ENCODE measurements around the gene TRAPPC11.

Gene TRAPPC11

GRCh38 chr4:183635321-183635720 is 23.8 kb upstream of the TRAPPC11 start:
- H3K79me2 ChIP-seq (ENCODE audit: insufficient read depth, low read length): no peaks in the 10 kb centered on the region
- no peak overlapping the region for H2AFZ ChIP-seq (ENCODE audit: low read length)
- no peaks in the 10 kb centered on the region for H3K4me1 ChIP-seq (ENCODE audit: insufficient read depth, low read length, poor library complexity, severe bottlenecking)
- H3K36me3 ChIP-seq (ENCODE audit: insufficient read depth, low read length): no peaks in the 10 kb centered on the region
- no peak for TF ChIP-seq CTCF (conservative IDR thresholded peaks at IDR 0.05; ENCODE audit: low read length)
- H3K9me3 ChIP-seq (ENCODE audit: insufficient read depth, low read depth, low read length): no peaks in the 10 kb centered on the region
- H3K4me3 ChIP-seq (ENCODE audit: low read length, poor library complexity, severe bottlenecking): no peak overlapping the region
- H3F3A ChIP-seq (ENCODE audit: low read depth): no peaks in the 10 kb centered on the region
- H3K27me3 ChIP-seq (ENCODE audit: insufficient read depth, low read length, poor library complexity, severe bottlenecking): no peaks in the 10 kb centered on the region
- no peaks in the 10 kb centered on the region for H4K20me1 ChIP-seq (ENCODE audit: insufficient read depth, low read length, poor library complexity, severe bottlenecking)
- H3K9ac ChIP-seq (ENCODE audit: low read depth, low read length, poor library complexity, severe bottlenecking): no peak overlapping the region
- H3K4me2 ChIP-seq (ENCODE audit: low read depth, low read length, poor library complexity, severe bottlenecking): no peak overlapping the region
- H3K9me2 ChIP-seq (replicated peaks; ENCODE audit: low read depth, low read length): no peaks in the 10 kb centered on the region

- no peak overlapping the region for H2AFZ ChIP-seq (ENCODE audit: low read length)
- no peaks in the 10 kb centered on the region for H3K9me3 ChIP-seq (ENCODE audit: insufficient read depth, low read depth, low read length)
- H3K4me3 ChIP-seq (ENCODE audit: low read length, poor library complexity, severe bottlenecking): no peak overlapping the region
- TF ChIP-seq EZH2phosphoT487 (IDR thresholded peaks at IDR 0.05; ENCODE audit: borderline replicate concordance) (no peak), CTCF (conservative IDR thresholded peaks at IDR 0.05; ENCODE audit: low read length) (no peak)
- H3K27me3 ChIP-seq (ENCODE audit: insufficient read depth, low read length, poor library complexity, severe bottlenecking): no peaks in the 10 kb centered on the region
- H3K79me2 ChIP-seq (ENCODE audit: insufficient read depth, low read length): no peaks in the 10 kb centered on the region
- no peaks in the 10 kb centered on the region for H3K36me3 ChIP-seq (ENCODE audit: insufficient read depth, low read length)
- H3K9ac ChIP-seq (ENCODE audit: low read depth, low read length, poor library complexity, severe bottlenecking): no peak overlapping the region
- no peaks in the 10 kb centered on the region for H3K9me2 ChIP-seq (replicated peaks; ENCODE audit: low read depth, low read length)
- no peak overlapping the region for H3K4me2 ChIP-seq (ENCODE audit: low read depth, low read length, poor library complexity, severe bottlenecking)
- H3F3A ChIP-seq (ENCODE audit: low read depth): no peaks in the 10 kb centered on the region
- H3K4me1 ChIP-seq (ENCODE audit: insufficient read depth, low read length, poor library complexity, severe bottlenecking): no peaks in the 10 kb centered on the region
- no peaks in the 10 kb centered on the region for H4K20me1 ChIP-seq (ENCODE audit: insufficient read depth, low read length, poor library complexity, severe bottlenecking)
These were observed 23.4 kb upstream of the TRAPPC11 start for GRCh38 chr4:183635741-183636140.

- H3K9me3 ChIP-seq (ENCODE audit: insufficient read depth, low read depth, low read length): no peaks in the 10 kb centered on the region
- H3K27me3 ChIP-seq (ENCODE audit: insufficient read depth, low read length, poor library complexity, severe bottlenecking): no peaks in the 10 kb centered on the region
- H3K4me3 ChIP-seq (ENCODE audit: low read length, poor library complexity, severe bottlenecking): no peak overlapping the region
- H4K20me1 ChIP-seq (ENCODE audit: insufficient read depth, low read length, poor library complexity, severe bottlenecking): no peaks in the 10 kb centered on the region
- H3K79me2 ChIP-seq (ENCODE audit: insufficient read depth, low read length): no peaks in the 10 kb centered on the region
- no peak for TF ChIP-seq EZH2phosphoT487 (IDR thresholded peaks at IDR 0.05; ENCODE audit: borderline replicate concordance)
- TF ChIP-seq CTCF (conservative IDR thresholded peaks at IDR 0.05; ENCODE audit: low read length): no peak
- no peaks in the 10 kb centered on the region for H3K4me1 ChIP-seq (ENCODE audit: insufficient read depth, low read length, poor library complexity, severe bottlenecking)
- no peaks in the 10 kb centered on the region for H3K9me2 ChIP-seq (replicated peaks; ENCODE audit: low read depth, low read length)
- H3K9ac ChIP-seq (ENCODE audit: low read depth, low read length, poor library complexity, severe bottlenecking): no peak overlapping the region
- no peak overlapping the region for H2AFZ ChIP-seq (ENCODE audit: low read length)
- no peak overlapping the region for H3K4me2 ChIP-seq (ENCODE audit: low read depth, low read length, poor library complexity, severe bottlenecking)
- no peaks in the 10 kb centered on the region for H3F3A ChIP-seq (ENCODE audit: low read depth)
- no peaks in the 10 kb centered on the region for H3K36me3 ChIP-seq (ENCODE audit: insufficient read depth, low read length)
These were observed 22.6 kb upstream of the TRAPPC11 start for GRCh38 chr4:183636503-183636902.

All from Loucy (cell line).